Measurements from ENCODE around the gene OR6Q1.
"Not testable (repeated sequence)": the region's sequence is repeated elsewhere in the genome, so short reads cannot be mapped to it uniquely, and the experiment has no call there.

GRCh38 chr11:57999523-57999922, 31.2 kb upstream of the OR6Q1 start:
- TF ChIP-seq POLR2A (IDR thresholded peaks at IDR 0.05; ENCODE audit: low read depth, low read length); RAD21 (IDR thresholded peaks at IDR 0.05; ENCODE audit: low read length); CTCF (conservative IDR thresholded peaks at IDR 0.05; ENCODE audit: low read depth, low read length); MXI1 (IDR thresholded peaks at IDR 0.05; ENCODE audit: borderline replicate concordance, low read depth, low read length); USF2 (IDR thresholded peaks at IDR 0.05; ENCODE audit: low read depth, low read length); ELK1 (IDR thresholded peaks at IDR 0.05; ENCODE audit: borderline replicate concordance, low read depth, low read length): not testable (repeated sequence)
